ENCODE measurements around the gene SHTN1.

SHTN1 gene

GRCh38 chr10:116868198-116868676 is 136.8 kb downstream of the SHTN1 start:
- DNase-seq (ENCODE audit: low spot score) = no peak

- DNase-seq (ENCODE audit: low spot score) = no peak
Measured at GRCh38 chr10:116866987-116867595, 137.9 kb downstream of the SHTN1 start.

GRCh38 chr10:116866066-116866465 is 138.9 kb downstream of the SHTN1 start:
- no peak for DNase-seq (ENCODE audit: low spot score)

- no peak for DNase-seq (ENCODE audit: low spot score)
Measured at GRCh38 chr10:116864436-116864835, 140.6 kb downstream of the SHTN1 start.

GRCh38 chr10:116861796-116862195 is 143.2 kb downstream of the SHTN1 start:
- no peak for DNase-seq (ENCODE audit: low spot score)

GRCh38 chr10:116857156-116857555 is 147.8 kb downstream of the SHTN1 start:
- no peak for DNase-seq (ENCODE audit: low spot score)

GRCh38 chr10:116853701-116854100 is 151.3 kb downstream of the SHTN1 start:
- DNase-seq (ENCODE audit: low spot score) = no peak

- DNase-seq (ENCODE audit: low spot score) = no peak
Measured at GRCh38 chr10:116853287-116853686, 151.7 kb downstream of the SHTN1 start.

- DNase-seq (ENCODE audit: low spot score) = no peak
Measured at GRCh38 chr10:116852246-116852645, 152.7 kb downstream of the SHTN1 start.

GRCh38 chr10:116850058-116850611 is 154.9 kb downstream of the SHTN1 start:
- no peak for DNase-seq (ENCODE audit: low spot score)

- peak; percentile 4 for DNase-seq (ENCODE audit: low spot score)
Measured at GRCh38 chr10:116849248-116850057, 155.5 kb downstream of the SHTN1 start, which contains the start of gene ENO4. Gene ENO4 (plus strand): TSS chr10:116849499. CDS start chr10:116849567, 68 bp downstream.

- no peak for DNase-seq (ENCODE audit: low spot score)
Measured at GRCh38 chr10:116848944-116849247, 156.1 kb downstream of the SHTN1 start.

GRCh38 chr10:116848032-116848943 is 156.7 kb downstream of the SHTN1 start:
- DNase-seq (ENCODE audit: low spot score) = peak; percentile 17

GRCh38 chr10:116845823-116846222 is 159.2 kb downstream of the SHTN1 start:
- no peak for DNase-seq (ENCODE audit: low spot score)

GRCh38 chr10:116840389-116841075 is 164.5 kb downstream of the SHTN1 start:
- DNase-seq (ENCODE audit: low spot score) = no peak

GRCh38 chr10:116838143-116838725 is 166.8 kb downstream of the SHTN1 start:
- DNase-seq (ENCODE audit: low spot score) = no peak

- no peak for DNase-seq (ENCODE audit: low spot score)
Measured at GRCh38 chr10:116836902-116837523, 168.0 kb downstream of the SHTN1 start.

GRCh38 chr10:116836083-116836482 is 168.9 kb downstream of the SHTN1 start:
- no peak for DNase-seq (ENCODE audit: low spot score)

- DNase-seq (ENCODE audit: low spot score) = no peak
Measured at GRCh38 chr10:116835658-116836057, 169.3 kb downstream of the SHTN1 start.
